Measurements from ENCODE around the gene DENND1A.

GRCh38 chr9:123663529-123663928 lies 266.4 kb downstream of the DENND1A start:
- TF ChIP-seq CTCF (IDR thresholded peaks at IDR 0.05), result no peak
- no peak for TF ChIP-seq POLR2AphosphoS5 (IDR thresholded peaks at IDR 0.05)
- no peak for TF ChIP-seq POLR2A (IDR thresholded peaks at IDR 0.05)
